GM19372 (cell line): ENCODE results near the gene DTD1.
A peak's percentile ranks its signal among the peaks of the same experiment; 100 is the strongest.

Source experiments
- ATAC-seq: cut with Tn5 transposase; IDR thresholded peaks from one replicate; pipeline ENCODE4 v1.9.1; 2021; ENCODE audit warnings: mild to moderate bottlenecking, low read depth, moderate library complexity; ENCODE audit not compliant: unreplicated experiment

DTD1 gene

GRCh38 chr20:18614244-18614643, 26.4 kb downstream of the DTD1 start:
- ATAC-seq = no peak

- ATAC-seq = no peak
Measured at GRCh38 chr20:18615020-18615650, 27.3 kb downstream of the DTD1 start.

- no peak for ATAC-seq
Measured at GRCh38 chr20:18621004-18621403, 33.1 kb downstream of the DTD1 start.

GRCh38 chr20:18623156-18623910, 35.5 kb downstream of the DTD1 start:
- no peak for ATAC-seq

- ATAC-seq = no peak
Measured at GRCh38 chr20:18624948-18625347, 37.1 kb downstream of the DTD1 start.

DNA sequence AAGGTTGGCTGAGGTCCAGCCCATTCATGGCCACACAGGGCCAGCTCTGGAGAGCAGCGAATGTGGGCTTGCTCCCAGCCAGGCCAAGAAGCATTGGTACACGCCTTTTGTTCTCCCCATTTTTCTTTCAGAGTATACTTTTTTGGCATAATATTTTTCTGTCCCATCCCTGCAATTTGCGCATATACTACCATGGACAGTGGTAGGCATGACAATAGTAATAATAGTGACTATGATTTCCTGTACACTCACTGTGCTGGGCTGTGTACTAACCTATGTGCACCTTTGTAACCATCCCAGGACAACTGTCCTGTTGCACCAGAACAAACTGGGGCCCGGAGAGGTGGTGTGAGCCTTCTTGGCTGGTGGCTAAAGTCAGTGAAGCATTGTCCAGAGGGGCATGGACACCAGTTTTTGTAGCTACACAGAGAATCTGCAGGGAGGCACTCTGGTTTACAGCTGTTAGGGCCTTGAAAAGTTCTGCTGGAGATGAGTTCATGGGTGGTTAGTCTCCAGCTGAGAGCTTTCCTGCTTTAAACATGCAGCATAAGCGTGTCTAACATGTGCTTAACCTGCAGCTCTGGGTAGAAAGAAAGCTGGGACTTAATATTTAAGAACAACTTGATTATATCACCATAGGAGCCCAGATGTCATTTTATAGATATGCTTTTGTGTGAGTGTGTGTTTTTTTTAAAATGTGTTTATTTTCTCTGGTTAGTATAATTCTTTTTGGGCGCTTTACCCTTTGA, 38.2 kb downstream of the DTD1 start:
- ATAC-seq = no peak

- no peak for ATAC-seq
Measured at GRCh38 chr20:18628330-18628920, 40.6 kb downstream of the DTD1 start.

GRCh38 chr20:18632196-18632789, 44.4 kb downstream of the DTD1 start:
- ATAC-seq = peak; percentile 81

- no peak for ATAC-seq
Measured at GRCh38 chr20:18633411-18633810, 45.6 kb downstream of the DTD1 start.

DNA sequence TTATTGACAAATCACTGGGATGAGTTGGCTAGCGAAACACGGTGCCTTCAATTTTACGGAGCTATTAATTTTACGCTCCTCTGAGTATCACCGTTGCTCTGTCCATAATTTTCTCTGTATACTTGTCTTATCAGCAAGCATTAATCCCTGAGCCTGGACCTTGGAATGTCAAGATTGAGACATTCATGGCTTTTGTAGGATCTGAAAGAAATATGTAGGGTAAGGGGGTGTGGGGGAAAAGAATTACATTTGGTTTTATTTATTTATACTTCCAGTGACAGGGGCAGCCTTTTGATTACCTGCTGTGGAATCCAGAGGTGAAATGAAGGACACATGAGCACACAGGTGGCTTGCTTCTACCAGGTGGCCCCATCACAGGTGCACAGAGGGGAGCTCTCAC, 46.6 kb downstream of the DTD1 start:
- ATAC-seq = no peak

- no peak for ATAC-seq
Measured at GRCh38 chr20:18635380-18635779, 47.5 kb downstream of the DTD1 start.

DNA sequence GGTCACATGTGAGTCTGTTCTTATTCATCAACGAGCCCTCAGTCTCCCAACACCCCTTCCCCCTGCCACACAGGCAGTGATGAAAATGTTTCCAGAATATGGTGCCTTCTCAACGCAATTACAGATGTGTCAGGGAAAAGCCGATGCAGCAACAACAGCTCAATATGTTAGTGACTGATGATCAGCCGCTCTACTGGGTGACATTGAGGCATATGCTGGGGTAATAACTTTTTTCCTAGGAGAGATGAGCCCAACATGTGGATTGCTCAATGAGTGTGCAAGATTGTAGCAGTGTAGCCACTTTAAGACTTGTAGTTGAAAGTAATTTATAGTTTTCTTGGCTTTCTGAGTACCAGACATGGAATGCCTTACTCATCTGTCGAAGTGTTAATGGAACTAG, 49.4 kb downstream of the DTD1 start:
- no peak for ATAC-seq

- no peak for ATAC-seq
Measured at GRCh38 chr20:18638768-18639167, 50.9 kb downstream of the DTD1 start.

- ATAC-seq = peak; percentile 54
Measured at GRCh38 chr20:18639501-18639979, 51.7 kb downstream of the DTD1 start.

DNA sequence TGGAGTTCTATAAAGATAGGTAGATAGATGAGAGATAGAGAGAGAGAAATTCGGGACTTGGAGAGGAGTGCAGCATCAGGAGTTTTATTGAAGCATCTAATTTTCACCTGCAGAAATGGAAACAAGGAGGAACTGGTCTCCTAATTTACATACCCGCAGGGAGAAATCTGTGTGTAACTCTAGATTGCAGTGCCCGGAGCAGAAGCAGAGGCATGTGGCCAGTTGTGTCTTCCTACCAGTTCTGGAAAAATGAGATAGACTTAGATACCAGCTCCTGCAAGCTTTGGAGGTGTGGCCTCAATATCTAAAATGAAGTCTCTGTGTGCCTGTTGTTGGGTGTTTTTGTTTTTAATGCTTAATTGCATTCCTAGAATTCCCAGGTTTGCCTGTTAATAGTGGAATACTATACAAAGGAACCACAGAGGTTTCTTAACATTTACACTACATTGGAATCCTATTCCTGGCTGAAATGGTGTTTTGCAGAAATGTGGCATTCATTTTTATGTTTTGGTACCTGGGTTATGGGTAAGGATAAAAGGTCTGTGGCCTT, 57.4 kb downstream of the DTD1 start:
- ATAC-seq = no peak

DNA sequence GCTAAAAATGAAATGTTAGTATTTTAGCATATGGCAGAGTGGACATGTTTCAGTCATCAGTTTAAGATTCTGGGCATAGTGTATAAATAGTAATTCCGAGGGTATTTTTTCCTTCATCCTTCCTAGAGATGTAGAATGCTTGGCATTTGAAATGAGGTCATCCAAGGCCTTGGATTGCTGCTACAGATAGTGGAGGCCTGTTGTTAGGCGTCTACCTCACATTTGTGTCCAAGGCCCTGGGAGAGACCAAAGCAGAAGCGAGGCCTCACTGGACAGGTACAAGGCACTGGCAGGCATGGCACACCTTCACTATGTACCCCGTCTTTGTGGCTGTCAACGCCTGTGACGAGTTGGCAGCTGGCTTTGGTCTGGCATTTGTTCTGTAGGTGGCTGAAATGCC, 58.0 kb downstream of the DTD1 start:
- ATAC-seq = no peak

GRCh38 chr20:18647777-18648176, 59.9 kb downstream of the DTD1 start:
- no peak for ATAC-seq

DNA sequence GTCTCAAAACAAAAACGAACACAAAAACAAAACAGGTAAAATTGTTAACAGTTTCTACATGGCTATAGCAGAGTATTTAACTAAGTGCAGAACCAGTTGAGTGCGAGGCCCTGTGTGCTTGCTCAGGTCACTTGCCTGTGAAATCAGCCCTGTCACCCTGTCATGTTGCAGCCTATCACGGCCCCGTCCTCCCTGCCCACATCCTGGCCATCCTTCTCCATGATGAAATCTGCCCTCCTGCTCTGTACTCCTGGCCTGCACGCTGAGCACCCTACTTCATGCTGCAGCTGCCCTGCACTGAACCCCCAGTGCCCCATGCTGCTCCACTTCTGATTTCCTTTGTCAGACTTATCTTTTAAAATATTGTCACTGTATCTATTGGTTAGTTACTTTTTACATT, 62.4 kb downstream of the DTD1 start:
- no peak for ATAC-seq

DNA sequence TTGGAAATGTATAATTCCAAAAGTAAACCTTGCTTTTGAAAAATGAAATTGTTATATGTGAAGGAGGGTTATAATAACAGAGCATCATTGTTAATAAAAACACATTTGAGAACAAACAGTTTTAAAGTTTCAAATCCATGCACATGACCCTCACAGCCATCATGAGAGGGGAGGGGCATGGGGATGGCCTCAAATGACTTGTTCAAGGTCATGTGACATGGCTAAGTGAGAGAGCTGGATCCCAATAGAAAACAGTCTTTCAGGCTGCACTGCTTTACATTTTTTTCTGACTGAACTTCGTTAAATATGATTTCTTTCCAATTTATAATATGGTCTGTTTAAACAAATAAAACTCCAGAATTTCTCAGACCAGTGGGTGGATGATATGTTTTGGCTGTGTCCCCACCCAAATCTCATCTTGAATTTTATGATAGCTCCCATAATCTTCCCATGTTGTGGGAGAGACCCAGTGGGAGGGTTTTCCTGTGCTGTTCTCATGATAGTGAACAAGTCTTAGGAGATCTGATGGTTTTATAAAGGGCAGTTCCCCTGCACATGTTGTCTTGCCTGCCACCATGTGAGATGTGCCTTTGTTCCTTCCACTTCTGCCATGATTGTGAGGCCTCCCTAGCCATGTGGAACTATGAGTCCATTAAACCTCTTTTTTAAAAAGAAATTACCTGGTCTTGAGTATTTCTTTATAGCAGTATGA, 66.0 kb downstream of the DTD1 start:
- ATAC-seq = no peak

- no peak for ATAC-seq
Measured at GRCh38 chr20:18654448-18654773, 66.6 kb downstream of the DTD1 start.
